ENCODE measurements around the gene SLCO1B3.
"Not testable (repeated sequence)": the region's sequence is repeated elsewhere in the genome, so short reads cannot be mapped to it uniquely, and the experiment has no call there.

SLCO1B3 gene

GRCh38 chr12:20810487-20810886 lies at the start of gene SLCO1B3:
Gene SLCO1B3, plus strand, starts transcription at chr12:20810705. Its CDS starts 5,034 bp downstream, at chr12:20815739.
- DNase-seq = no peak

DNA sequence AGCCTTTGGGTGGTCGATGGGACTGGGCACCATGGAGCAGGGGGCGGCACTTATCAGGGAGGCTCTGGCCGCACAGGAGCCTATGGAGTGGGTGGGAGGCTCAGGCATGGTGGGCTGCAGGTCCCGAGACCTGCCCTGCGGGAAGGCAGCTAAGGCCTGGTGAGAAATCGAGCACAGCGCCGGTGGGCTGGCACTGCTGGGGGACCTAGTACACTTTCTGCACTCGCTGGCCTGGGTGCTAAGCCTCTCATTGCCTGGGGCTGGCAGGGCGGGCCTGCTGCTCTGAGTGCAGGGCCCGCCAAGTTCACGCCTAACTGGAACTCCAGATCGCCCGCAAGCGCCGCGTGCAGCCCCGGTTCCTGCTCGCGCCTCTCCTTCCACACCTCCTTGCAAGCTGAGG lies 33.1 kb upstream of the SLCO1B3 start:
- no peak for DNase-seq

- DNase-seq = no peak
Measured at GRCh38 chr12:20778969-20779368, 31.5 kb upstream of the SLCO1B3 start.

DNA sequence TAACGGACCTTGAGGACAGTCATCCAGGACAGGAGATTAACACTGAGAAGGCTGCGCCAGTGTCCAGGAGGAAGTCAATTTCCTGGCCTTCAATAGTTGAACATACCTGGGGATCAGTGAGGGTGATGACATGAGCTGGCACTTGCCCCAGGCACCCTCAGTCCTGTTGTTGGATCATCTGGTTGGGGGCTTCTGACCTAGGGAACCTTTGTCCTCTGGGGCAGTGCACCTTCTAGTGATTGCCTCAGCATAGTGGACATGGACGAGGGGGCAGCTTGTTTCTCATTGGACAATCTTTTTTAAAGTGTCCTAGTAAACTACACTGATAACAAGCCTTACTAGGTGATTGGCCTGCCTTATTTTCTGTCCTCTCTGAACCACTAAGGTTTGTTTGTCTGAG lies 30.5 kb upstream of the SLCO1B3 start:
- not testable (repeated sequence) for DNase-seq

DNA sequence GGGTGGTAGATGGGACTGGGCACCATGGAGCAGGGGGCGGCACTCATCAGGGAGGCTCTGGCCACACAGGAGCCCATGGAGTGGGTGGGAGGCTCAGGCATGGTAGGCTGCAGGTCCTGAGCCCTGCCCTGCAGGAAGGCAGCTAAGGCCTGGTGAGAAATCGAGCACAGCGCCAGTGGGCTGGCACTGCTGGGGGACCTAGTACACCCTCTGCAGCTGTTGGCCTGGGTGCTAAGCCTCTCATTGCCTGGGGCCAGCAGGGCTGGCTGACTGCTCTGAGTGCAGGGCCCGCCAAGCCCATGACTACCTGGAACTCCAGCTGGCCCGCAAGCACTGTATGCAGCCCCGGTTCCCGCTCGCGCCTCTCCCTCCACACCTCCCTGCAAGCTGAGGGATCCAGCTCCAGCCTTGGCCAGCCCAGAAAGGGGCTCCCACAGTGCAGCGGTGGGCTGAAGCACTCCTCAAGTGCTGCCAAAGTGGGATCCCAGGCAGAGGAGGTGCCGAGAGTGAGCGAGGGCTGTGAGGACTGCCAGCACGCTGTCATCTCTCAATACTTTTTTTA lies 26.6 kb upstream of the SLCO1B3 start:
- not testable (repeated sequence) for DNase-seq

GRCh38 chr12:20792971-20793370 lies 17.5 kb upstream of the SLCO1B3 start:
- DNase-seq = no peak

GRCh38 chr12:20798554-20798953 lies 12.0 kb upstream of the SLCO1B3 start:
- DNase-seq = peak; percentile 7 to 10

DNA sequence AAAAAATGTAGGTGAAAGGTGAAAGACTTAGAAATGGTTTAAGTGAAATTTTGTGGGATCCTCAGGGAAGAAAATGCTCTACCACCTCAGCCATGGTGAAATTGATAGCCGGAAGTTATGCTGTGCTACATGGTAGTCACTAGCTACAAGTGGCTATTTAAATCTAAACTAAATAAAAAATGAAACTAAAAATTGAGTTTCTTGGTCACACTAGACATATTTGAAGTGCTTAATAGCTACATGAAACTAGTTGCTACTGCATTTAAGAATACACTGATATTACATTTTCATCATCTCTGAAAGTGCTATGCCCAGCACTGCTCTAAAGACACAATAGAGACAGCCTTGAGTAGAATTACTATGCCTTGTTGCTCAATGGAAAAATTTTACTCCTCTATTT lies 10.3 kb upstream of the SLCO1B3 start:
- DNase-seq = no peak

DNA sequence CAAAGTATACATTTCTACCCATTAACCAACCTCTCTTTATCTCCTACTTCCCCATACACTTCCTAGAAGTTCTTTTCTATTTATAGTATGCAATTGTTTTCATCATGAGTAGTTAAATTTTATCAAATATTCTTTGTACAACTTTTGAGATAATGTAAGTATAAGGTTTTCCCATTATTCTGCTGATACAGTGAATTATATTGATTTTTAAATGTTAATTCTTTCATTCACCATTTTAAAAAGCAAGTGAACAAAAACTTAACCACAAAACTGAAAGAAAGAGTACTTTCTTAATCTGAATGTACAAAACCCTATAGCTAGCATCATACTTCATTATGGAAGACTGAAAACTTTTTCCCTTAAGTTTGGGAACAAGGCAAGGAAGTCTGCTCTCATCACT lies 9.5 kb upstream of the SLCO1B3 start:
- no peak for DNase-seq

GRCh38 chr12:20805921-20806320 lies 4.6 kb upstream of the SLCO1B3 start:
- DNase-seq = no peak

DNA sequence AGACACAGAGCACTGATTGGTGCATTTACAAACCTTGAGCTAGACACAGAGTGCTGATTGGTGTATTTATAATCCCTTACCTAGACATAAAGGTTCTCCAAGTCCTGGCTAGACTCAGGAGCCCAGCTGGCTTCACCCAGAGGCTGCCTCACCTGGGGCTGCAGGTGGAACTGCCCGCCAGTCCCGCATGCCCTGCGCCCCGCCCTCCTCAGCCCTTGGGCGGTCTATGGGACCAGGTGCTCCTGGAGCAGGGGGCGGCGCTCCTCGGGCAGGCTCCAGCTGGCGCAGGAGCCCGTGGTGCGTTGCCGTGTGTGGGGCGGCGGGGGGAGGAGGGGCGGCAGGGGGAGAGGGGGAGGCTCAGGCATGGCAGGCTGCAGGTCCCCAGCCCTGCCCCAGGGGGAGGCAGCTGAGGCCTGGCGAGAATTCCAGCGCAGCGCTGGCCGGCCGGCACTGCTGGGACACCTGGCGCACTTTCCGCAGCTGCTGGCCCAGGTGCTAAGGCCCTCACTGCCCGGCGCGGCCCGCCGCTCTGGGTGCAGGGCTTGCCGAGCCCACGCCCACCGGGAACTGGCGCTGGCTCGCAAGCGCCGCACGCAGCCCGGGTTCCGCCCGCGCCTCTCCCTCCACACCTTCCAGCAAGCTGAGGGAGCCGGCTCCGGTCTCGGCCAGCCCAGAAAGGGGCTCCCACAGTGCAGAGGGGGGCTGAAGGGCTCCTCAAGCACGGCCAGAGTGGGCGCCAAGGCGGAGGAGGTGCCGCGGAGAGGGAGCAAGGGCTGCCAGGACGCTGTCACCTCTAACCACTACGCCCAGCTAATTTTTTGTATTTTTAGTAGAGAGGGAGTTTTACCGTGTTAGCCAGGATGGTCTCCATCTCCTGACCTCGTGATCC lies 3.1 kb upstream of the SLCO1B3 start:
- peak; percentile 5 to 58 for DNase-seq

- DNase-seq = no peak
Measured at GRCh38 chr12:20808521-20808920, 2.0 kb upstream of the SLCO1B3 start.

DNA sequence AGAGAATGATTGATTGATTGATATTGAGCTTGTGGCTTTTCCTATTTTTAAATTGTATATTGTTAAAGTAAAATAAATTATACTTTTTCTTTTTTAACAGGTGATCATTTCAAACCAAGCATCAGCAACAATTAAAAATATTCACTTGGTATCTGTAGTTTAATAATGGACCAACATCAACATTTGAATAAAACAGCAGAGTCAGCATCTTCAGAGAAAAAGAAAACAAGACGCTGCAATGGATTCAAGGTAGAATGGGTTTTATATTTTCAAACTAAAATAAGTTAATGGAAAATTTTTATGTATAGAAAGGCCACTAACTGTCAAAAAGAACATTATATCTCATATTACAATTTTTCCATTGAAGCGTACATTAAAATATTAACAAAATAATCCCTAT lies 5.1 kb downstream of the SLCO1B3 start:
- DNase-seq = no peak

GRCh38 chr12:20822415-20822814 lies 11.9 kb downstream of the SLCO1B3 start:
- DNase-seq = no peak

- no peak for DNase-seq
Measured at GRCh38 chr12:20822925-20823324, 12.4 kb downstream of the SLCO1B3 start.

GRCh38 chr12:20829919-20830318 lies 19.4 kb downstream of the SLCO1B3 start:
- no peak for DNase-seq

DNA sequence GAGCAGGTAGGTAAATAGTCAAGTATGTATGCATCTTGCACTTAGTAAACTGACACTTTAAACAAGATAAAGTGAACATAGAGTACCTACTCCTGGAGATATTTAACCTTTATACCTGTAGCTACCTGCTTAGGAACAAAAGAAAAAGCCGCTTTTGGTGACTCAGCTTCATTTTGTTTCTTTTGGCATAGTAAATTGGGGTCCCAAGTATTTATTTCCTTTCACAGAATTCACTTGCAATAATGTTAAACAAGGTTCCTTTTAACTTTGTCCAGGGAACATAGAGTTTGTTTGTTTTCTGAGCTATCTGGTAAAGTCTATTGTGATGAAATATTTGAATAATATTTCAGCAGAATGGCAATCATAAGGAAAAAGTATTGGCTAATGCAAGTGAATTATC lies 20.0 kb downstream of the SLCO1B3 start:
- DNase-seq = no peak

DNA sequence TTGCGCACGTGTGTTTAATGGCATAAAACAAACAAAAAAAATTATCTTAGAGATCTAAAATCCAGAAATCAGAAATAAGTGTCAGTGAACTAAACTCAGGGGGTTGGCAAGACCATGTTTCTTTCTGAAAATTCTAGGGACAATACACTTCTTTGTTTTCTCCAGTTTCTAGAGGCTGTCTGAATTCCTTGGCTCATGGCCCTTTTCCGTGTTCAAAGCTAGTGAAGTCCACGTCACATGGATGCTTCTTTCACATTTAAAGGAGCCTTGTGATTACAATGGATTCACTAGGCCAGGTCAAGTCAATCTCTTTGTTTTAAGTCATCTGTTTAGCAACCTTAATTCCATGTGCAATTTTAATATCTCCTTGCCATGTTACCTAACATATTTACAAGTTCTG lies 22.4 kb downstream of the SLCO1B3 start:
- no peak for DNase-seq

DNA sequence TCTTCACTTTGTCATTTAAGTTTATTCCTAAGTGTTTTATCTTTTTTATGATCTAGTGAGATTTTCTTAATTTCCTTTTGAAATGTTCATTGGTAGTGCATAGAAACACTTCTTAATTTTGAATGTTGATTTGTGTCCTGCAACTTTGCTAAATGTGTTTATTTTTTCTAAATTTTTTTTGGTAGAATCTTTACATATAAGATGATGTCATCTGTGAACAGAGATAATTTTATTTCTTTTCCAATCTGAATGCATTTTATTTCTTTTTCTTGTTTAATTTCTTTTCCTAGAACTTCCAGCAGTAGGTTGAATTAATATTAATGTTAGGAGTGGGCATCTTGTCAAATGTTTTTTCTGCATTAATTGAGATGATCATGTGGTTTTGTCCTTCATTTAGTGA lies 42.1 kb downstream of the SLCO1B3 start:
- no peak for DNase-seq

DNA sequence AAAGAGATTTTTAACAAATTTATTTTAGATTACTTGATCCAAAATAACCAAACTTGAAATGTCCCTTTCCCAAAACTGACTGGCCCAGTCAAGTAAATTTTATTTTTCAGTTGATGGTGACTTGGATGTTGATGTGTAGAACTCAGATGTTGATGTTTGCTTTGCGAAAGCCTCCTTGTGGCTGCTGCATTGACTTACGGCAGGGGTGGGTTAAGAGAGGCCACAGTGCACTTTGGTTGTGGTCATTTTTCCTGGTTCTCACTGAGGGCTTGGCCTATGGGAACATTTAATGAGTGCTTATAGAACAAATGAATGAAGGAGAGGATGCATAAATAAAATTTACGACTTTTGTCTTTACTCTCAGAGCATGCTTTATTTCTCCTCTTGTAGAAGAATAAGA lies 52.6 kb downstream of the SLCO1B3 start:
- DNase-seq = no peak

- DNase-seq = no peak
Measured at GRCh38 chr12:20865873-20866272, 55.4 kb downstream of the SLCO1B3 start.

DNA sequence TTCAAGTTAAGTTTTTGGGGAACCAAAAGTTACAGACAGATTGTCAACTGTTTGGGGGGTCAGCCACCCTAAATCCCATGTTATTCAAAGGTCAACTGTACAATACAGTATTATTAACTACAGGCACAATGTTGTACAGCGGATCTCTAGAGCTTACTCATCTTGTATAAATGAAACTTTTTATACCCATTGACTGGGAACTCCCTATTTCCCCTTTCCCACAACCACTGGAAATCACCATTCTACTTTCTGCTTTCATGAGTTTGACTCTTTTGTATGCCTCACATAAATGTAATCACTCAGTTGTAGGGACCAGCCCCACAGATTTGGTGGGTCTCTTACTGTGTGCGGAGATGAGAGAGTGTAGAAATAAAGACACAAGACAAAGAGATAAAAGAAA lies 57.8 kb downstream of the SLCO1B3 start:
- no peak for DNase-seq

GRCh38 chr12:20883288-20883687 lies 72.8 kb downstream of the SLCO1B3 start:
- no peak for DNase-seq

DNA sequence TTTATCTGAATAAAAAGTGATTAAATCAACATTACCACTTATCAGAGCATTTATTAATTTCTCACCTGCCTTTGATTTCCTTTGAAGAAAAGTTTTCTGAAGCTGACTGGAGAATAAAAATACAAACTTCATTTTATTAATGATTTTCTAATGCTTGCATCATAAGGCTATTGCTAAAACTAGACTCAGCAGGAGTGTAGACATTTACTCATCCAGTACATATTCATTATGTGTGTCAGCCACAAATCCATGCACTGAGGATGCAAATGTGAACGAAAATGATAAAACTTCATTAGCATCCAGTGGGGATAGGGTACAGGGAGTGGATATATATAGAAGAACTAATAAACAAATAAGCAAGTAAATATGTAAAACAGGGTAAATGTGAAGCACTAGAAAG lies 74.6 kb downstream of the SLCO1B3 start:
- DNase-seq = no peak

DNA sequence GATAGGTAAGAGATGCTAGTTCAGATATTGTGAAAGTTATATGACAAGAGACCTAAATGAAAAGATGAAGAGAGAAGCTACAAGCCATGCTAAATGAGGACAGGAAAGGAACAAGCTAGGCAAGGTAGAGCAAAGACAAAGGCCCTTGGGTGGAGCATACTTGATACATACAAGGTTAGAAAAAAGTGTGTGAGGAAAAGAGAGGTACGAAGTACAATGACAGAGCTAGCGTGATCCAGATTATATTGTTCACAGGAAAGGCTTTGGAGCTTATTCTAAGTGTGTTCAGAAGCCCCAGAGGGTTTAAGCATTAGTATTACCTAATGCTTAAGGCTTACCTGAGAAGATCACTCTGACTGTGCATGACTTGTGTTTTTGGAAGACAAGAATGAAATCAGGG lies 75.0 kb downstream of the SLCO1B3 start:
- DNase-seq = no peak

All from NCI-H1930 (cell line).